Memory B cell (primary cell): ENCODE results near the gene KLB.
A peak's percentile ranks its signal among the peaks of the same experiment; 100 is the strongest.
"Not testable (repeated sequence)": the region's sequence is repeated elsewhere in the genome, so short reads cannot be mapped to it uniquely, and the experiment has no call there.

Experiments used
- ATAC-seq: fragments of 150-1000 bp; cut with Tn5 transposase; 2 replicates; pipeline ENCODE4 v1.10.0; 2021; ENCODE audit warnings: low read depth, mild to moderate bottlenecking, moderate library complexity
- DNase-seq, 2 donors: peaks; one replicate each; pipeline ENCODE4 v3.0.0; 2022; ENCODE audit warnings: low spot score in 2 of 2
- H3K27ac Mint-ChIP-seq: one replicate; pipeline ENCODE4 v1.8.0; 2022; ENCODE audit warnings: mild to moderate bottlenecking, moderate library complexity, mixed read lengths
- H3K27me3 Mint-ChIP-seq: one replicate; pipeline ENCODE4 v1.8.0; 2022; ENCODE audit warnings: mixed read lengths
- H3K36me3 Mint-ChIP-seq: one replicate; pipeline ENCODE4 v1.8.0; 2022; ENCODE audit warnings: mild to moderate bottlenecking, mixed read lengths
- H3K4me1 Mint-ChIP-seq: one replicate; pipeline ENCODE4 v1.8.0; 2022; ENCODE audit warnings: mixed read lengths
- H3K4me3 Mint-ChIP-seq: one replicate; pipeline ENCODE4 v1.8.0; 2022; ENCODE audit warnings: mild to moderate bottlenecking, moderate library complexity, mixed read lengths
- H3K9me3 Mint-ChIP-seq: one replicate; pipeline ENCODE4 v1.8.0; 2022; ENCODE audit warnings: mixed read lengths

KLB gene

GRCh38 chr4:39394706-39395105 is 12.0 kb upstream of the KLB start:
- ATAC-seq (no peak), DNase-seq (no peak)
- no peak overlapping the region for H3K27ac Mint-ChIP-seq
- H3K9me3 Mint-ChIP-seq = no peaks in the 10 kb centered on the region
- no peak overlapping the region for H3K4me3 Mint-ChIP-seq
- H3K4me1 Mint-ChIP-seq = no peaks in the 10 kb centered on the region
- no peaks in the 10 kb centered on the region for H3K36me3 Mint-ChIP-seq
- H3K27me3 Mint-ChIP-seq = no peaks in the 10 kb centered on the region

DNA sequence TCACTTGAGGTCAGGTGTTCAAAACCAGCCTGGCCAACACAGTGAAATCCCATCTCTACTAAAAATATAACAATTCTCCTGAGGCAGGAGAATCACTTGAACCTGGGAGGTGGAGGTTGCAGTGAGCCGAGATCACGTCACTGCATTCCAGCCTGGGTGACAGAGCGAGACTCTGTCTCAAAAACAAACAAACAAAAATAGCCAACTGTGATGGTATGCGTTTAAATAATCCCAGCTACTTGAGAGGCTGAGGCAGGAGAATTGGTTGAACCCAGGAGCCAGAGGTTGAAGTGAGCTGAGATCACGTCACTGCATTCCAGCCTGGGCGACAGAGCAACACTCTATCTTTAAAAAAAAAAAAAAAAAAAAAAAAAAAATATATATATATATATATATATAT is 5.1 kb upstream of the KLB start:
- not testable (repeated sequence) for H3K9me3 Mint-ChIP-seq, DNase-seq, H3K27me3 Mint-ChIP-seq, H3K27ac Mint-ChIP-seq, H3K4me3 Mint-ChIP-seq, H3K36me3 Mint-ChIP-seq, H3K4me1 Mint-ChIP-seq, ATAC-seq

DNA sequence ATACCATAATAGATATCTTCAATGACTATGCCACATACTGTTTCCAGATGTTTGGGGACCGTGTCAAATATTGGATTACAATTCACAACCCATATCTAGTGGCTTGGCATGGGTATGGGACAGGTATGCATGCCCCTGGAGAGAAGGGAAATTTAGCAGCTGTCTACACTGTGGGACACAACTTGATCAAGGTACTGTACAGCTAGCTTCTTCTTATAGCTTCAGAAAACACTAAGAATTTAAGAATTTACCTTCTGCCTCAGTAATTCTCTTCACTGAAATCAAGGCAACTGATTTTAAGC is 805 bp downstream of the KLB start:
- ATAC-seq = no peak
- no peak for DNase-seq
- Mint-ChIP-seq H3K4me1 (no peaks in the 10 kb centered on the region), H3K4me3 (no peak overlapping the region), H3K27ac (no peak overlapping the region), H3K9me3 (no peaks in the 10 kb centered on the region), H3K36me3 (no peaks in the 10 kb centered on the region), H3K27me3 (no peaks in the 10 kb centered on the region)

GRCh38 chr4:39410415-39410814 is 3.7 kb downstream of the KLB start:
- Mint-ChIP-seq H3K4me3 (no peak overlapping the region), H3K36me3 (no peaks in the 10 kb centered on the region), H3K27me3 (no peaks in the 10 kb centered on the region), H3K4me1 (no peaks in the 10 kb centered on the region), H3K27ac (no peak overlapping the region), H3K9me3 (no peaks in the 10 kb centered on the region)
- ATAC-seq (no peak), DNase-seq (no peak)

DNA sequence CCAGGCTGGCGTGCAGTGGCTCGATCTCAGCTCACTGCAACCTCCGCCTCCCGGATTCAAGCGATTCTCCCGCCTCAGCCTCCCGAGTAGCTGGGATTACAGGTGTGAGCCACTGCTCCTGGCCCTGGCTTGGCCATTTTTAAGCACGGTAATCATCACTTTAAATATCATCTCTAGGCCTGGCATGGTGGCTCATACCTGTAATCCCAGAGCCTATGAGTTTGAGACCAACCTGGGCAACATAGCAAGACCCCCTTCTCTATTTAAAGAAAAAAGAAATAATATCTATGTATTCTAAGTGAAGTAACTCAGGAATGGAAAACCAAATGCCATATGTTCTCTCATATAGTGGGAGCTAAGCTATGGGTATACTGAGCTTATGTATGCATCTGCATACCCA is 4.8 kb downstream of the KLB start:
- not testable (repeated sequence) for DNase-seq, H3K36me3 Mint-ChIP-seq, H3K4me1 Mint-ChIP-seq, H3K4me3 Mint-ChIP-seq, H3K27ac Mint-ChIP-seq, H3K9me3 Mint-ChIP-seq, H3K27me3 Mint-ChIP-seq, ATAC-seq

- no peak overlapping the region for H3K27ac Mint-ChIP-seq
- ATAC-seq = no peak
- H3K9me3 Mint-ChIP-seq = no peaks in the 10 kb centered on the region
- no peak overlapping the region for H3K4me3 Mint-ChIP-seq
- H3K4me1 Mint-ChIP-seq = no peaks in the 10 kb centered on the region
- H3K27me3 Mint-ChIP-seq = no peaks in the 10 kb centered on the region
- no peaks in the 10 kb centered on the region for H3K36me3 Mint-ChIP-seq
- no peak for DNase-seq
Observed at GRCh38 chr4:39415678-39416283, 9.1 kb downstream of the KLB start.

DNA sequence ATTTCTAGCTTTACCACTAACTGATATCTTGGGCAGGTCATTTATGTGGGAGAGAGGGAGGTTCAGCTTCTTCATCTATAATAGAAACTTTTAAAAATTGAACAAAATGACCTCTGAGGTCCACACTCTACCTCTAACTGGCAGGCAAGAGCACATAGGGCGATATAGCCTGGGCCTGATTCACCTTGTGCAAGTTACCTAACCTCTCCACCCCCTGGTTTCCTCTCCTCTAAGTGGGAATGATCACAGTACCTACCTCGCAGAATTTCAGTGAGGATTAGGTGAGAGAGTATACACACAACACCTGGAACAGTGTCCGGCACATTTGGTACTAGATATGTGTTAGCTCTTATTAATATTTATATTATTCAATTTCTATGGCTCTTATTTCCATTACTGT is 15.5 kb downstream of the KLB start:
- no peak overlapping the region for H3K4me3 Mint-ChIP-seq
- no peak overlapping the region for H3K27ac Mint-ChIP-seq
- no peaks in the 10 kb centered on the region for H3K36me3 Mint-ChIP-seq

DNA sequence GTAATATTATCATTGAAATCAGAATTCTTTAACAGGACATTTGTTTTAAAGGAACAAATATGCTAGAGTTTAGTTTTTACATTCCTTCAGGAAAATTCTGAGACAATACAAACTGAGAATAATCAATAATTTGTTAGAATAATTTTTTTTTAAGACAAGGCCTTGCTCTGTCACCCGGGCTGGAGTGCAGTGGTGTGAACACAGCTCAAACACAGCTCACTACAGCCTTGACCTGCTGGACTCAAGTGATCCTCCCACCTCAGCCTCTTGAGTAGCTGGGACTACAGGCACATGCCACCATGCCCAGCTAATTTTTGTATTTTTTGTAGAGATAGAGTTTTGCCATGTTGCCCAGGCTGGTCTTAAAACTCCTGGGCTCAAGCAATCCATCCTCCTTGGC is 18.6 kb downstream of the KLB start:
- H3K36me3 Mint-ChIP-seq, ATAC-seq, H3K27me3 Mint-ChIP-seq, H3K9me3 Mint-ChIP-seq, DNase-seq, H3K4me1 Mint-ChIP-seq, H3K27ac Mint-ChIP-seq, H3K4me3 Mint-ChIP-seq: not testable (repeated sequence)

More for the DNA sequence above, 15.5 kb downstream of the KLB start:
- ATAC-seq (no peak), DNase-seq (no peak)
- Mint-ChIP-seq H3K27me3 (no peaks in the 10 kb centered on the region), H3K4me1 (no peaks in the 10 kb centered on the region), H3K9me3 (no peaks in the 10 kb centered on the region)

DNA sequence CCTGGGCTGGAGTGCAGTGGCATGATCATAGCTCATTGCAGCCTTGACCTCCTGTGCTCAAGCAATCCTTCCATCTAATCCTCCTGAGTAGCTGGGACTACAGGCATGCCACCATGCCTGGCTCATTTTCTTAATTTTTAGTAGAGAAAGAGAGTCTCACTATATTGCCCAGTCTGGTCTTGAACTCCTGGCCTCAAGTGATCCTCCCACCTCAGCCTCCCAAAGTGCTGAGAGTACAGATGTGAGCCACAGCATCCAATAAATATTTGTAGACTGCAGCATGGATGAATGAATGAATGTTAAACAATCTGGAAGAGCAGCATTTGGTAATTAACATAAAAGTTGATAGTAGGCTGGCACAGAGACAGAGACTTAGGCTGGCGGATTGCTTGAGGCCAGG is 20.0 kb downstream of the KLB start:
- Mint-ChIP-seq H3K36me3 (no peaks in the 10 kb centered on the region), H3K27ac (peak overlapping the region; percentile 20), H3K27me3 (no peaks in the 10 kb centered on the region), H3K4me3 (no peak overlapping the region), H3K9me3 (no peaks in the 10 kb centered on the region), H3K4me1 (no peaks in the 10 kb centered on the region)
- ATAC-seq (no peak), DNase-seq (no peak)

GRCh38 chr4:39427520-39428114 is 20.9 kb downstream of the KLB start:
- ATAC-seq (no peak), DNase-seq (no peak)
- H3K4me1 Mint-ChIP-seq = no peaks in the 10 kb centered on the region
- no peaks in the 10 kb centered on the region for H3K9me3 Mint-ChIP-seq
- H3K4me3 Mint-ChIP-seq = no peak overlapping the region
- H3K27me3 Mint-ChIP-seq = no peaks in the 10 kb centered on the region
- H3K36me3 Mint-ChIP-seq = no peaks in the 10 kb centered on the region
- no peak overlapping the region for H3K27ac Mint-ChIP-seq

- ATAC-seq (no peak), DNase-seq (no peak)
- H3K36me3 Mint-ChIP-seq = no peaks in the 10 kb centered on the region
- H3K4me3 Mint-ChIP-seq = no peak overlapping the region
- no peak overlapping the region for H3K27ac Mint-ChIP-seq
- no peaks in the 10 kb centered on the region for H3K9me3 Mint-ChIP-seq
- H3K4me1 Mint-ChIP-seq = no peaks in the 10 kb centered on the region
- H3K27me3 Mint-ChIP-seq = no peaks in the 10 kb centered on the region
Observed at GRCh38 chr4:39429476-39430334, 23.0 kb downstream of the KLB start.

GRCh38 chr4:39433878-39434492 is 27.3 kb downstream of the KLB start:
- no peaks in the 10 kb centered on the region for H3K9me3 Mint-ChIP-seq
- ATAC-seq = no peak

GRCh38 chr4:39435659-39436563 is 29.2 kb downstream of the KLB start:
- ATAC-seq (no peak), DNase-seq (no peak)
- Mint-ChIP-seq H3K27ac (no peak overlapping the region), H3K4me1 (no peaks in the 10 kb centered on the region), H3K4me3 (no peak overlapping the region), H3K27me3 (no peaks in the 10 kb centered on the region), H3K36me3 (no peaks in the 10 kb centered on the region), H3K9me3 (no peaks in the 10 kb centered on the region)

More at GRCh38 chr4:39433878-39434492, 27.3 kb downstream of the KLB start:
- Mint-ChIP-seq H3K36me3 (no peaks in the 10 kb centered on the region), H3K4me3 (no peak overlapping the region), H3K27me3 (no peaks in the 10 kb centered on the region), H3K4me1 (no peaks in the 10 kb centered on the region), H3K27ac (no peak overlapping the region)
- no peak for DNase-seq

DNA sequence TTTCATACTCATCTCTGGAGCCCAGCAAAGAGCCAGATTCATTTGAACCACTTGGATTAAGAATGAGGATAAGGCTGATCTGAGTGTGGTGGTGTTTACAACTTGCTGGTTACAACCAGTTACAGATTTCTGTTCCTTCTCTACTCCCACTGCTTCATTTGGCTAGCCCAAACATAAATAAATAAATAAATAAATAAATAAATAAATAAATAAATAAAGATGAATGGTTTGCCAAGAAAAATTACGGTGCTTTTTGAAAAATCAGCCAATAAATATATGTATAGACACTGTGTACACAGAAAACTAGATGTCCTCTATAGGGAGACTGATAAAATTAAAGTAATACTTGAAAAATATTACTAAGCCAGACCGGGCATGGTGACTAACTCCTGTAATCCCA is 34.9 kb downstream of the KLB start:
- Mint-ChIP-seq H3K27me3 (no peaks in the 10 kb centered on the region), H3K27ac (no peak overlapping the region), H3K4me1 (no peaks in the 10 kb centered on the region), H3K4me3 (no peak overlapping the region), H3K36me3 (no peaks in the 10 kb centered on the region), H3K9me3 (no peaks in the 10 kb centered on the region)
- ATAC-seq (no peak), DNase-seq (no peak)
